ENCODE measurements around the gene KRTAP4-7. TPM values are rescaled to one million over a fixed set of nuclear protein-coding genes. Genes with fewer than 3 reads are reported as not detected.

KRTAP4-7 gene
- total and polyA plus RNA-seq, 2 experiments from 2014 or later, result not detected

DNA sequence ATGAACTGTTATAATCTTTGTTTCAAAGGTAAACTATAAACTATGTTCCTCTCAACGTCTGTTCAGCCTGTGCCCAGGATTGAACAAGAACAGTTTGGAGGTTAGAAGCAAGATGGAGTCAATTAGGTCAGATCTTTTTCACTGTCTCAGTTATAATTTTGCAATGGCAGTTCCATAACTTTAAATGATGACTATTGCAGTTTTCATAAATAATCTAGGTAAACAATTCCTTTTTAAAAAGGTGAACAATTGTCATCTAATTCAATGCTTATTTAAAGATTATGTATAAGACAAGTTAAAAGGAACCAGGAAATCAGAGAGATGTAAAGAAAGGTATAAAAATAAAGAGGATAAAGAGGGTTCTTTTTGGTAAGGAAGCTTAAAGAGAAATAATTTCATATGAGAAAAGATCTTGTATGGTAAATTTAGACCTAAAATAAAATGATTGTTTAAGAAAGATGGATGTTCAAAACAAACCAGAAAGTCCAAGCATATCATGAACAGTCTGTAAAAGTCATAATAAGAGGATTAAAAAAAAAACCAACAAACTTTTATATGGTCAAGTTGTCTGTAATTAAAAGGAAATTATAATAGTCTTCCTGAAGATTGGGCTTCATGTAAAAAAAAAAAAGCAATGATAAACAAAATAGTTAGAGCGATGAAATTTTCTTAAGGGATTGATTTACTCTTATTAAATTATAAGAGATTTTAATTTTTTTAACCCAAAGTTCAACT, 27.4 kb downstream of the KRTAP4-7 start:
- peaks cover 54% of the 10 kb centered on the region for H3K9me3 Mint-ChIP-seq
- peaks cover 60% of the 10 kb centered on the region for H3K36me3 Mint-ChIP-seq (ENCODE audit: low read depth)
- no peak overlapping the region for H3K27ac Mint-ChIP-seq
- TF ChIP-seq JUNB (IDR thresholded peaks at IDR 0.05; ENCODE audit: unreplicated experiment), result no peak
- no peak for TF ChIP-seq CREB1 (CRISPR knock-in tag; IDR thresholded peaks at IDR 0.05; ENCODE audit: low read depth)
- TF ChIP-seq STAT1 (IDR thresholded peaks at IDR 0.05; ENCODE audit: unreplicated experiment), result no peak
- TF ChIP-seq, protein P1, sequence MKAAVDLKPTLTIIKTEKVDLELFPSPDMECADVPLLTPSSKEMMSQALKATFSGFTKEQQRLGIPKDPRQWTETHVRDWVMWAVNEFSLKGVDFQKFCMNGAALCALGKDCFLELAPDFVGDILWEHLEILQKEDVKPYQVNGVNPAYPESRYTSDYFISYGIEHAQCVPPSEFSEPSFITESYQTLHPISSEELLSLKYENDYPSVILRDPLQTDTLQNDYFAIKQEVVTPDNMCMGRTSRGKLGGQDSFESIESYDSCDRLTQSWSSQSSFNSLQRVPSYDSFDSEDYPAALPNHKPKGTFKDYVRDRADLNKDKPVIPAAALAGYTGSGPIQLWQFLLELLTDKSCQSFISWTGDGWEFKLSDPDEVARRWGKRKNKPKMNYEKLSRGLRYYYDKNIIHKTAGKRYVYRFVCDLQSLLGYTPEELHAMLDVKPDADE (IDR thresholded peaks at IDR 0.05), result no peak
- TF ChIP-seq NANOG (IDR thresholded peaks at IDR 0.05; ENCODE audit: borderline replicate concordance), result no peak
- TF ChIP-seq, protein P2, sequence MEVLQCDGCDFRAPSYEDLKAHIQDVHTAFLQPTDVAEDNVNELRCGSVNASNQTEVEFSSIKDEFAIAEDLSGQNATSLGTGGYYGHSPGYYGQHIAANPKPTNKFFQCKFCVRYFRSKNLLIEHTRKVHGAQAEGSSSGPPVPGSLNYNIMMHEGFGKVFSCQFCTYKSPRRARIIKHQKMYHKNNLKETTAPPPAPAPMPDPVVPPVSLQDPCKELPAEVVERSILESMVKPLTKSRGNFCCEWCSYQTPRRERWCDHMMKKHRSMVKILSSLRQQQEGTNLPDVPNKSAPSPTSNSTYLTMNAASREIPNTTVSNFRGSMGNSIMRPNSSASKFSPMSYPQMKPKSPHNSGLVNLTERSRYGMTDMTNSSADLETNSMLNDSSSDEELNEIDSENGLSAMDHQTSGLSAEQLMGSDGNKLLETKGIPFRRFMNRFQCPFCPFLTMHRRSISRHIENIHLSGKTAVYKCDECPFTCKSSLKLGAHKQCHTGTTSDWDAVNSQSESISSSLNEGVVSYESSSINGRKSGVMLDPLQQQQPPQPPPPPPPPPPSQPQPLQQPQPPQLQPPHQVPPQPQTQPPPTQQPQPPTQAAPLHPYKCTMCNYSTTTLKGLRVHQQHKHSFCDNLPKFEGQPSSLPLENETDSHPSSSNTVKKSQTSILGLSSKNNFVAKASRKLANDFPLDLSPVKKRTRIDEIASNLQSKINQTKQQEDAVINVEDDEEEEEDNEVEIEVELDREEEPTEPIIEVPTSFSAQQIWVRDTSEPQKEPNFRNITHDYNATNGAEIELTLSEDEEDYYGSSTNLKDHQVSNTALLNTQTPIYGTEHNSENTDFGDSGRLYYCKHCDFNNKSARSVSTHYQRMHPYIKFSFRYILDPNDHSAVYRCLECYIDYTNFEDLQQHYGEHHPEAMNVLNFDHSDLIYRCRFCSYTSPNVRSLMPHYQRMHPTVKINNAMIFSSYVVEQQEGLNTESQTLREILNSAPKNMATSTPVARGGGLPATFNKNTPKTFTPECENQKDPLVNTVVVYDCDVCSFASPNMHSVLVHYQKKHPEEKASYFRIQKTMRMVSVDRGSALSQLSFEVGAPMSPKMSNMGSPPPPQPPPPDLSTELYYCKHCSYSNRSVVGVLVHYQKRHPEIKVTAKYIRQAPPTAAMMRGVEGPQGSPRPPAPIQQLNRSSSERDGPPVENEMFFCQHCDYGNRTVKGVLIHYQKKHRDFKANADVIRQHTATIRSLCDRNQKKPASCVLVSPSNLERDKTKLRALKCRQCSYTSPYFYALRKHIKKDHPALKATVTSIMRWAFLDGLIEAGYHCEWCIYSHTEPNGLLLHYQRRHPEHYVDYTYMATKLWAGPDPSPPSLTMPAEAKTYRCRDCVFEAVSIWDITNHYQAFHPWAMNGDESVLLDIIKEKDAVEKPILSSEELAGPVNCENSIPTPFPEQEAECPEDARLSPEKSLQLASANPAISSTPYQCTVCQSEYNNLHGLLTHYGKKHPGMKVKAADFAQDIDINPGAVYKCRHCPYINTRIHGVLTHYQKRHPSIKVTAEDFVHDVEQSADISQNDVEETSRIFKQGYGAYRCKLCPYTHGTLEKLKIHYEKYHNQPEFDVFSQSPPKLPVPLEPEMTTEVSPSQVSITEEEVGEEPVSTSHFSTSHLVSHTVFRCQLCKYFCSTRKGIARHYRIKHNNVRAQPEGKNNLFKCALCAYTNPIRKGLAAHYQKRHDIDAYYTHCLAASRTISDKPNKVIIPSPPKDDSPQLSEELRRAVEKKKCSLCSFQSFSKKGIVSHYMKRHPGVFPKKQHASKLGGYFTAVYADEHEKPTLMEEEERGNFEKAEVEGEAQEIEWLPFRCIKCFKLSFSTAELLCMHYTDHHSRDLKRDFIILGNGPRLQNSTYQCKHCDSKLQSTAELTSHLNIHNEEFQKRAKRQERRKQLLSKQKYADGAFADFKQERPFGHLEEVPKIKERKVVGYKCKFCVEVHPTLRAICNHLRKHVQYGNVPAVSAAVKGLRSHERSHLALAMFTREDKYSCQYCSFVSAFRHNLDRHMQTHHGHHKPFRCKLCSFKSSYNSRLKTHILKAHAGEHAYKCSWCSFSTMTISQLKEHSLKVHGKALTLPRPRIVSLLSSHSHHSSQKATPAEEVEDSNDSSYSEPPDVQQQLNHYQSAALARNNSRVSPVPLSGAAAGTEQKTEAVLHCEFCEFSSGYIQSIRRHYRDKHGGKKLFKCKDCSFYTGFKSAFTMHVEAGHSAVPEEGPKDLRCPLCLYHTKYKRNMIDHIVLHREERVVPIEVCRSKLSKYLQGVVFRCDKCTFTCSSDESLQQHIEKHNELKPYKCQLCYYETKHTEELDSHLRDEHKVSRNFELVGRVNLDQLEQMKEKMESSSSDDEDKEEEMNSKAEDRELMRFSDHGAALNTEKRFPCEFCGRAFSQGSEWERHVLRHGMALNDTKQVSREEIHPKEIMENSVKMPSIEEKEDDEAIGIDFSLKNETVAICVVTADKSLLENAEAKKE (CRISPR knock-in tag; IDR thresholded peaks at IDR 0.05), result no peak
- no peak for TF ChIP-seq EZH2 (IDR thresholded peaks at IDR 0.05; ENCODE audit: low read depth, unreplicated experiment)
- TF ChIP-seq, protein P3, sequence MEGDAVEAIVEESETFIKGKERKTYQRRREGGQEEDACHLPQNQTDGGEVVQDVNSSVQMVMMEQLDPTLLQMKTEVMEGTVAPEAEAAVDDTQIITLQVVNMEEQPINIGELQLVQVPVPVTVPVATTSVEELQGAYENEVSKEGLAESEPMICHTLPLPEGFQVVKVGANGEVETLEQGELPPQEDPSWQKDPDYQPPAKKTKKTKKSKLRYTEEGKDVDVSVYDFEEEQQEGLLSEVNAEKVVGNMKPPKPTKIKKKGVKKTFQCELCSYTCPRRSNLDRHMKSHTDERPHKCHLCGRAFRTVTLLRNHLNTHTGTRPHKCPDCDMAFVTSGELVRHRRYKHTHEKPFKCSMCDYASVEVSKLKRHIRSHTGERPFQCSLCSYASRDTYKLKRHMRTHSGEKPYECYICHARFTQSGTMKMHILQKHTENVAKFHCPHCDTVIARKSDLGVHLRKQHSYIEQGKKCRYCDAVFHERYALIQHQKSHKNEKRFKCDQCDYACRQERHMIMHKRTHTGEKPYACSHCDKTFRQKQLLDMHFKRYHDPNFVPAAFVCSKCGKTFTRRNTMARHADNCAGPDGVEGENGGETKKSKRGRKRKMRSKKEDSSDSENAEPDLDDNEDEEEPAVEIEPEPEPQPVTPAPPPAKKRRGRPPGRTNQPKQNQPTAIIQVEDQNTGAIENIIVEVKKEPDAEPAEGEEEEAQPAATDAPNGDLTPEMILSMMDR (conservative IDR thresholded peaks at IDR 0.05; ENCODE audit: low read depth in 2 of 2), result no peak
- no peak for TF ChIP-seq POLR2AphosphoS5 (IDR thresholded peaks at IDR 0.05; ENCODE audit: low read depth)
- TF ChIP-seq, protein P4, sequence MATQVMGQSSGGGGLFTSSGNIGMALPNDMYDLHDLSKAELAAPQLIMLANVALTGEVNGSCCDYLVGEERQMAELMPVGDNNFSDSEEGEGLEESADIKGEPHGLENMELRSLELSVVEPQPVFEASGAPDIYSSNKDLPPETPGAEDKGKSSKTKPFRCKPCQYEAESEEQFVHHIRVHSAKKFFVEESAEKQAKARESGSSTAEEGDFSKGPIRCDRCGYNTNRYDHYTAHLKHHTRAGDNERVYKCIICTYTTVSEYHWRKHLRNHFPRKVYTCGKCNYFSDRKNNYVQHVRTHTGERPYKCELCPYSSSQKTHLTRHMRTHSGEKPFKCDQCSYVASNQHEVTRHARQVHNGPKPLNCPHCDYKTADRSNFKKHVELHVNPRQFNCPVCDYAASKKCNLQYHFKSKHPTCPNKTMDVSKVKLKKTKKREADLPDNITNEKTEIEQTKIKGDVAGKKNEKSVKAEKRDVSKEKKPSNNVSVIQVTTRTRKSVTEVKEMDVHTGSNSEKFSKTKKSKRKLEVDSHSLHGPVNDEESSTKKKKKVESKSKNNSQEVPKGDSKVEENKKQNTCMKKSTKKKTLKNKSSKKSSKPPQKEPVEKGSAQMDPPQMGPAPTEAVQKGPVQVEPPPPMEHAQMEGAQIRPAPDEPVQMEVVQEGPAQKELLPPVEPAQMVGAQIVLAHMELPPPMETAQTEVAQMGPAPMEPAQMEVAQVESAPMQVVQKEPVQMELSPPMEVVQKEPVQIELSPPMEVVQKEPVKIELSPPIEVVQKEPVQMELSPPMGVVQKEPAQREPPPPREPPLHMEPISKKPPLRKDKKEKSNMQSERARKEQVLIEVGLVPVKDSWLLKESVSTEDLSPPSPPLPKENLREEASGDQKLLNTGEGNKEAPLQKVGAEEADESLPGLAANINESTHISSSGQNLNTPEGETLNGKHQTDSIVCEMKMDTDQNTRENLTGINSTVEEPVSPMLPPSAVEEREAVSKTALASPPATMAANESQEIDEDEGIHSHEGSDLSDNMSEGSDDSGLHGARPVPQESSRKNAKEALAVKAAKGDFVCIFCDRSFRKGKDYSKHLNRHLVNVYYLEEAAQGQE (IDR thresholded peaks at IDR 0.05; ENCODE audit: unreplicated experiment), result no peak
- TF ChIP-seq ZNF331 (CRISPR knock-in tag; IDR thresholded peaks at IDR 0.05; ENCODE audit: low read depth), result no peak
- TF ChIP-seq EZH2phosphoT487 (IDR thresholded peaks at IDR 0.05; ENCODE audit: unreplicated experiment), result no peak
- TF ChIP-seq ZNF114 (CRISPR knock-in tag; IDR thresholded peaks at IDR 0.05), result no peak
- Histone ChIP-seq H3K4me1 (ENCODE audit: insufficient read depth) (peaks cover 22% of the 10 kb centered on the region), H4K20me1 (replicated peaks; ENCODE audit: insufficient read depth) (no peaks in the 10 kb centered on the region), H3K4me2 (no peak overlapping the region), H2AFZ (no peak overlapping the region), H3K27me3 (ENCODE audit: insufficient read depth) (no peaks in the 10 kb centered on the region), H3K4me3 (no peak overlapping the region), H3K9me2 (ENCODE audit: insufficient read depth) (no peaks in the 10 kb centered on the region), H3F3A (replicated peaks; ENCODE audit: low read depth) (no peaks in the 10 kb centered on the region), H3K27ac (ENCODE audit: low read depth) (no peak overlapping the region), H3K79me2 (replicated peaks; ENCODE audit: insufficient read depth) (no peaks in the 10 kb centered on the region), H3K36me3 (ENCODE audit: insufficient read depth) (peaks cover 21% of the 10 kb centered on the region; the same call in 1 of the 2 replicates)
- peaks cover 5% of the 10 kb centered on the region for H3K27me3 Mint-ChIP-seq (ENCODE audit: insufficient read depth, low read depth, poor library complexity)
- H3K4me1 Mint-ChIP-seq, result peaks cover 35% of the 10 kb centered on the region
- H3K4me3 Mint-ChIP-seq, result no peak overlapping the region
- DNase-seq (ENCODE audit: low spot score), result no peak
- ATAC-seq, result no peak

Data from GM23338 (cell line).